HG03571 (cell line): ENCODE results near the gene CCNA1.

Source experiments
- ATAC-seq: cut with Tn5 transposase; IDR thresholded peaks from one replicate; pipeline ENCODE4 v1.9.1; 2021; ENCODE audit not compliant: unreplicated experiment

The CCNA1 gene

GRCh38 chr13:36453516-36453915 lies 21.2 kb downstream of the CCNA1 start:
- no peak for ATAC-seq

- ATAC-seq, result no peak
These were observed 21.8 kb downstream of the CCNA1 start for GRCh38 chr13:36454121-36454520.

GRCh38 chr13:36454987-36455386 lies 22.7 kb downstream of the CCNA1 start:
- no peak for ATAC-seq

- ATAC-seq, result no peak
These were observed 24.3 kb downstream of the CCNA1 start for GRCh38 chr13:36456577-36456976.

GRCh38 chr13:36461506-36461905 lies 29.2 kb downstream of the CCNA1 start:
- ATAC-seq, result no peak

- ATAC-seq, result no peak
These were observed 43.2 kb downstream of the CCNA1 start for GRCh38 chr13:36475468-36475867.

GRCh38 chr13:36476661-36477060 lies 44.4 kb downstream of the CCNA1 start:
- ATAC-seq, result no peak

- ATAC-seq, result no peak
These were observed 48.6 kb downstream of the CCNA1 start for GRCh38 chr13:36480726-36481427.

GRCh38 chr13:36490055-36490454 lies 57.8 kb downstream of the CCNA1 start:
- no peak for ATAC-seq
